IPS-11a (cell line): ENCODE measurements around the gene PDE9A.

ENCODE experiments used
- H3K4me3 ChIP-seq: one replicate; pipeline ENCODE4 v1.5.1; 2013; ENCODE audit warnings: low read depth, low read length, control low read depth

The PDE9A gene

GRCh38 chr21:42815217-42815616, 161.8 kb downstream of the PDE9A start:
- no peak overlapping the region for H3K4me3 ChIP-seq

DNA sequence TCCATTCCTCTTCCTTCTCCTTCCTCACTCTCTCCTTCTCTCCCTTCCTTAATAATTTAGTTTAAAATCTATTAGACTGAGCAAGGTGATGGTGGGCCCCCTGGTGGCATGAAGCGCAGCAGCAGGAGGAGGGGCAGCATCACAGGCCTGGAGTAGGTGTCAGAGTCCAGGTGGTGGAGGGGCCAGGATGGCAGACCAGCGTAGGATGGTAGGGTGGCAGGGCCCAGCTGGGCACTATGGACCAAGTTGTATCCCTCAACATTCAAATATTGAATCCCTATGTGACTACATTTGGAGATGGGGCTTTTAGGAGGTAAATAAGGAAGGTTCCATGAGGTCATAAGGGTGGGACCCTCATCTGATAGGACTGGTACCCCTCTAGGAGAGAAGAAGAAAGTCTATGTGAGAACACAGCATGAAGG, 164.9 kb downstream of the PDE9A start:
- H3K4me3 ChIP-seq, result no peak overlapping the region

GRCh38 chr21:42819861-42820615, 166.6 kb downstream of the PDE9A start:
- no peak overlapping the region for H3K4me3 ChIP-seq

GRCh38 chr21:42820616-42821465, 167.4 kb downstream of the PDE9A start:
- H3K4me3 ChIP-seq, result no peak overlapping the region
